Measurements from ENCODE around the gene SLC7A7. TPM values are rescaled to one million over a fixed set of nuclear protein-coding genes. Genes with fewer than 3 reads are reported as not detected.

Gene SLC7A7
- total and polyA plus RNA-seq, 2 of the 13 experiments (the other 11 are each of a cell fraction or from before 2014, with no cell fraction given), result 0.13 to 0.63 TPM

GRCh38 chr14:22829661-22830442, 14.6 kb upstream of the SLC7A7 start, which contains the start of gene MRPL52 (continued):
- TF ChIP-seq THAP8 (CRISPR knock-in tag; IDR thresholded peaks at IDR 0.05; ENCODE audit: borderline replicate concordance), result peak; percentile 59; the same call in 1 of the 2 replicates
- TF ChIP-seq ZNF160 (CRISPR knock-in tag; IDR thresholded peaks at IDR 0.05), result peak; percentile 66; the same call in 1 of the 2 replicates
- TF ChIP-seq FOXJ3 (CRISPR knock-in tag; IDR thresholded peaks at IDR 0.05; ENCODE audit: borderline replicate concordance), result 0 out of 2 replicates have a peak, but pooled peaks have one; percentile 6
- TF ChIP-seq ZNF207 (IDR thresholded peaks at IDR 0.05; ENCODE audit: borderline replicate concordance), result 0 out of 2 replicates have a peak, but pooled peaks have one; percentile 41
- TF ChIP-seq ZSCAN21 (CRISPR knock-in tag; IDR thresholded peaks at IDR 0.05; ENCODE audit: borderline replicate concordance), result no peak; the same call in 1 of the 2 replicates
- peak; percentile 44 for TF ChIP-seq HNRNPH1 (optimal IDR thresholded peaks at IDR 0.05; ENCODE audit: low read depth, low read length)
- no peak for TF ChIP-seq ZNF33A (CRISPR knock-in tag; IDR thresholded peaks at IDR 0.05; ENCODE audit: borderline replicate concordance)
- TF ChIP-seq PAF1 (CRISPR knock-in tag; IDR thresholded peaks at IDR 0.05), result no peak
- TF ChIP-seq XRCC5 (optimal IDR thresholded peaks at IDR 0.05; ENCODE audit: low read length), result peak; percentile 91
- TF ChIP-seq, protein P1, sequence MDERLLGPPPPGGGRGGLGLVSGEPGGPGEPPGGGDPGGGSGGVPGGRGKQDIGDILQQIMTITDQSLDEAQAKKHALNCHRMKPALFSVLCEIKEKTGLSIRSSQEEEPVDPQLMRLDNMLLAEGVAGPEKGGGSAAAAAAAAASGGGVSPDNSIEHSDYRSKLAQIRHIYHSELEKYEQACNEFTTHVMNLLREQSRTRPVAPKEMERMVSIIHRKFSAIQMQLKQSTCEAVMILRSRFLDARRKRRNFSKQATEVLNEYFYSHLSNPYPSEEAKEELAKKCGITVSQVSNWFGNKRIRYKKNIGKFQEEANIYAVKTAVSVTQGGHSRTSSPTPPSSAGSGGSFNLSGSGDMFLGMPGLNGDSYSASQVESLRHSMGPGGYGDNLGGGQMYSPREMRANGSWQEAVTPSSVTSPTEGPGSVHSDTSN (CRISPR knock-in tag; IDR thresholded peaks at IDR 0.05), result no peak; the same call in 1 of the 2 replicates
- TF ChIP-seq KLF16 (CRISPR knock-in tag; IDR thresholded peaks at IDR 0.05), result peak in 1 of 2 experiments; percentile 93; a peak in 2 of 4 replicates
- peak; percentile 74 for TF ChIP-seq IKZF4 (CRISPR knock-in tag; IDR thresholded peaks at IDR 0.05; ENCODE audit: borderline replicate concordance, low read depth, not compliant biosample characterization)
- no peak for TF ChIP-seq TOE1 (CRISPR knock-in tag; IDR thresholded peaks at IDR 0.05)
- peak; percentile 84; the same call in 1 of the 2 replicates for TF ChIP-seq BORCS8-MEF2B (CRISPR knock-in tag; IDR thresholded peaks at IDR 0.05)
- TF ChIP-seq DNMT1 (CRISPR knock-in tag; IDR thresholded peaks at IDR 0.05), result no peak
- TF ChIP-seq, protein P2, sequence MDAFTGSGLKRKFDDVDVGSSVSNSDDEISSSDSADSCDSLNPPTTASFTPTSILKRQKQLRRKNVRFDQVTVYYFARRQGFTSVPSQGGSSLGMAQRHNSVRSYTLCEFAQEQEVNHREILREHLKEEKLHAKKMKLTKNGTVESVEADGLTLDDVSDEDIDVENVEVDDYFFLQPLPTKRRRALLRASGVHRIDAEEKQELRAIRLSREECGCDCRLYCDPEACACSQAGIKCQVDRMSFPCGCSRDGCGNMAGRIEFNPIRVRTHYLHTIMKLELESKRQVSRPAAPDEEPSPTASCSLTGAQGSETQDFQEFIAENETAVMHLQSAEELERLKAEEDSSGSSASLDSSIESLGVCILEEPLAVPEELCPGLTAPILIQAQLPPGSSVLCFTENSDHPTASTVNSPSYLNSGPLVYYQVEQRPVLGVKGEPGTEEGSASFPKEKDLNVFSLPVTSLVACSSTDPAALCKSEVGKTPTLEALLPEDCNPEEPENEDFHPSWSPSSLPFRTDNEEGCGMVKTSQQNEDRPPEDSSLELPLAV (CRISPR knock-in tag; conservative IDR thresholded peaks at IDR 0.05; ENCODE audit: low read depth), result no peak
- TF ChIP-seq, protein P3, sequence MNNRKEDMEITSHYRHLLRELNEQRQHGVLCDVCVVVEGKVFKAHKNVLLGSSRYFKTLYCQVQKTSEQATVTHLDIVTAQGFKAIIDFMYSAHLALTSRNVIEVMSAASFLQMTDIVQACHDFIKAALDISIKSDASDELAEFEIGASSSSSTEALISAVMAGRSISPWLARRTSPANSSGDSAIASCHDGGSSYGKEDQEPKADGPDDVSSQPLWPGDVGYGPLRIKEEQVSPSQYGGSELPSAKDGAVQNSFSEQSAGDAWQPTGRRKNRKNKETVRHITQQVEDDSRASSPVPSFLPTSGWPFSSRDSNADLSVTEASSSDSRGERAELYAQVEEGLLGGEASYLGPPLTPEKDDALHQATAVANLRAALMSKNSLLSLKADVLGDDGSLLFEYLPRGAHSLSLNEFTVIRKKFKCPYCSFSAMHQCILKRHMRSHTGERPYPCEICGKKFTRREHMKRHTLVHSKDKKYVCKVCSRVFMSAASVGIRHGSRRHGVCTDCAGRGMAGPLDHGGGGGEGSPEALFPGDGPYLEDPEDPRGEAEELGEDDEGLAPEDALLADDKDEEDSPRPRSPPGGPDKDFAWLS (CRISPR knock-in tag; IDR thresholded peaks at IDR 0.05; ENCODE audit: borderline replicate concordance), result no peak
- TF ChIP-seq ZNF7 (CRISPR knock-in tag; IDR thresholded peaks at IDR 0.05), result peak; percentile 23; the same call in 1 of the 2 replicates
- TF ChIP-seq HOXA3 (CRISPR knock-in tag; IDR thresholded peaks at IDR 0.05), result peak; percentile 98
- no peak for TF ChIP-seq MBNL3 (CRISPR knock-in tag; conservative IDR thresholded peaks at IDR 0.05)
- peak; percentile 90; the same call in 1 of the 2 replicates for TF ChIP-seq ZNF678 (CRISPR knock-in tag; IDR thresholded peaks at IDR 0.05)
- TF ChIP-seq SNAI1 (CRISPR knock-in tag; IDR thresholded peaks at IDR 0.05; ENCODE audit: borderline replicate concordance), result no peak; the same call in 1 of the 2 replicates
- no peak for TF ChIP-seq HNRNPK (IDR thresholded peaks at IDR 0.05; ENCODE audit: low read depth, low read length, poor library complexity, severe bottlenecking)

All from HepG2 (cell line).